Measurements from ENCODE around the gene ATP5F1E. TPM values are rescaled to one million over a fixed set of nuclear protein-coding genes. Genes with fewer than 3 reads are reported as not detected.
"Not testable (repeated sequence)": the region's sequence is repeated elsewhere in the genome, so short reads cannot be mapped to it uniquely, and the experiment has no call there.

The ATP5F1E gene
- total RNA-seq, 1 experiment from 2014 or later = 181 TPM

- CTCF ChIA-PET = no interaction called here
- POLR2A ChIA-PET = interaction anchor here (4.0 kb wide), 1 partner anchor 17 kb away, joined by 19 read pairs; the partner anchor contains the start of gene ATP5F1E
- H3K4me3 Mint-ChIP-seq (ENCODE audit: unreplicated experiment) = no peak overlapping the region
- BruUV-seq (replicated peaks) = no TSS peak
- no peaks in the 10 kb centered on the region for H3K27me3 Mint-ChIP-seq (ENCODE audit: insufficient read depth, unreplicated experiment)
- H3K4me1 Mint-ChIP-seq (ENCODE audit: low read depth, unreplicated experiment) = peaks cover 28% of the 10 kb centered on the region
- peaks cover 17% of the 10 kb centered on the region for H3K4me1 ChIP-seq
- peaks cover 6% of the 10 kb centered on the region for H3K36me3 Mint-ChIP-seq (ENCODE audit: insufficient read depth, unreplicated experiment)
- TF ChIP-seq CTCF (IDR thresholded peaks at IDR 0.05; ENCODE audit: insufficient read depth in 1 of 2, low read depth in 1 of 2, low read length in 1 of 2, severe bottlenecking in 1 of 2, unreplicated experiment in 1 of 2) = no peak
- no peak overlapping the region for H3K27ac Mint-ChIP-seq (ENCODE audit: unreplicated experiment)
- no peaks in the 10 kb centered on the region for H3K9me3 ChIP-seq
- H3K9me3 Mint-ChIP-seq (ENCODE audit: unreplicated experiment) = no peaks in the 10 kb centered on the region
- no peak for DNase-seq
- H3K36me3 ChIP-seq (ENCODE audit: control insufficient read depth, insufficient read depth, low read length) = no peaks in the 10 kb centered on the region
- no peaks in the 10 kb centered on the region for H3K27me3 ChIP-seq (replicated peaks; ENCODE audit: control insufficient read depth, insufficient read depth, low read length)
- H3K4me3 ChIP-seq (ENCODE audit: low read depth, low read length) = no peak overlapping the region
- intact Hi-C loops (cut with micrococcal nuclease; ENCODE audit: unreplicated experiment) = no loop called here
Measured at GRCh38 chr20:59014680-59015389, 17.3 kb downstream of the ATP5F1E start.

GRCh38 chr20:59013959-59014608 lies 18.1 kb downstream of the ATP5F1E start:
- no peak for DNase-seq
- H3K27me3 Mint-ChIP-seq (ENCODE audit: insufficient read depth, unreplicated experiment) = no peaks in the 10 kb centered on the region
- no peak overlapping the region for H3K27ac Mint-ChIP-seq (ENCODE audit: unreplicated experiment)
- intact Hi-C loops (cut with micrococcal nuclease; ENCODE audit: unreplicated experiment) = no loop called here
- Histone ChIP-seq H3K27me3 (replicated peaks; ENCODE audit: control insufficient read depth, insufficient read depth, low read length) (no peaks in the 10 kb centered on the region), H3K36me3 (ENCODE audit: control insufficient read depth, insufficient read depth, low read length) (no peaks in the 10 kb centered on the region), H3K4me1 (peaks cover 17% of the 10 kb centered on the region), H3K9me3 (no peaks in the 10 kb centered on the region), H3K4me3 (ENCODE audit: low read depth, low read length) (no peak overlapping the region)
- no TSS peak for BruUV-seq (replicated peaks)
- H3K4me3 Mint-ChIP-seq (ENCODE audit: unreplicated experiment) = no peak overlapping the region
- ChIA-PET CTCF (no interaction called here), POLR2A (no interaction called here)
- H3K9me3 Mint-ChIP-seq (ENCODE audit: unreplicated experiment) = no peaks in the 10 kb centered on the region
- peaks cover 6% of the 10 kb centered on the region for H3K36me3 Mint-ChIP-seq (ENCODE audit: insufficient read depth, unreplicated experiment)
- H3K4me1 Mint-ChIP-seq (ENCODE audit: low read depth, unreplicated experiment) = peaks cover 28% of the 10 kb centered on the region
- no peak for TF ChIP-seq CTCF (IDR thresholded peaks at IDR 0.05; ENCODE audit: insufficient read depth in 1 of 2, low read depth in 1 of 2, low read length in 1 of 2, severe bottlenecking in 1 of 2, unreplicated experiment in 1 of 2)

- BruUV-seq (replicated peaks) = no TSS peak
- Mint-ChIP-seq H3K4me3 (ENCODE audit: unreplicated experiment) (no peak overlapping the region), H3K4me1 (ENCODE audit: low read depth, unreplicated experiment) (peaks cover 28% of the 10 kb centered on the region), H3K9me3 (ENCODE audit: unreplicated experiment) (no peaks in the 10 kb centered on the region), H3K27me3 (ENCODE audit: insufficient read depth, unreplicated experiment) (no peaks in the 10 kb centered on the region), H3K27ac (ENCODE audit: unreplicated experiment) (no peak overlapping the region), H3K36me3 (ENCODE audit: insufficient read depth, unreplicated experiment) (peaks cover under 1% of the 10 kb centered on the region)
- H3K9me3 ChIP-seq = no peaks in the 10 kb centered on the region
- peaks cover 17% of the 10 kb centered on the region for H3K4me1 ChIP-seq
- no peaks in the 10 kb centered on the region for H3K27me3 ChIP-seq (replicated peaks; ENCODE audit: control insufficient read depth, insufficient read depth, low read length)
- H3K36me3 ChIP-seq (ENCODE audit: control insufficient read depth, insufficient read depth, low read length) = no peaks in the 10 kb centered on the region
- no peak overlapping the region for H3K4me3 ChIP-seq (ENCODE audit: low read depth, low read length)
- DNase-seq = no peak
- TF ChIP-seq CTCF (IDR thresholded peaks at IDR 0.05; ENCODE audit: insufficient read depth in 1 of 2, low read depth in 1 of 2, low read length in 1 of 2, severe bottlenecking in 1 of 2, unreplicated experiment in 1 of 2) = no peak
- POLR2A ChIA-PET = interaction anchor here (0.6 kb wide), 1 partner anchor 74 kb away, joined by 3 read pairs; no protein-coding TSS in a partner anchor
- intact Hi-C loops (cut with micrococcal nuclease; ENCODE audit: unreplicated experiment) = no loop called here
- CTCF ChIA-PET = no interaction called here
Measured at GRCh38 chr20:59013031-59013951, 18.8 kb downstream of the ATP5F1E start.

GRCh38 chr20:59011874-59012157 lies 20.3 kb downstream of the ATP5F1E start:
- H3K27me3 Mint-ChIP-seq (ENCODE audit: insufficient read depth, unreplicated experiment); H3K36me3 Mint-ChIP-seq (ENCODE audit: insufficient read depth, unreplicated experiment); CTCF ChIA-PET; H3K9me3 Mint-ChIP-seq (ENCODE audit: unreplicated experiment); H3K4me3 Mint-ChIP-seq (ENCODE audit: unreplicated experiment); H3K27me3 ChIP-seq (replicated peaks; ENCODE audit: control insufficient read depth, insufficient read depth, low read length); H3K9me3 ChIP-seq; H3K4me3 ChIP-seq (ENCODE audit: low read depth, low read length); DNase-seq; H3K27ac Mint-ChIP-seq (ENCODE audit: unreplicated experiment); BruUV-seq (replicated peaks); intact Hi-C loops (cut with micrococcal nuclease; ENCODE audit: unreplicated experiment); H3K36me3 ChIP-seq (ENCODE audit: control insufficient read depth, insufficient read depth, low read length): not testable (repeated sequence)
- peaks cover 21% of the 10 kb centered on the region for H3K4me1 Mint-ChIP-seq (ENCODE audit: low read depth, unreplicated experiment)
- H3K4me1 ChIP-seq = peaks cover 21% of the 10 kb centered on the region
- POLR2A ChIA-PET = interaction anchor here (1.0 kb wide), 1 partner anchor 20 kb away, joined by 4 read pairs; the partner anchor contains the start of gene ATP5F1E

All from Caco-2 (cell line).